SU-DHL-6 (cell line): ENCODE results near the gene EDIL3.

ENCODE experiments used
- EZH2phosphoT487 ChIP-seq: fragments of 200-600 bp; sonication (generic), shearing (Covaris generic); conservative IDR thresholded peaks from 2 replicates; pipeline ENCODE4 v1.6.1; 2018; ENCODE audit warnings: mild to moderate bottlenecking, antibody characterized with exemption, low read length, moderate library complexity, mixed read lengths
- TF ChIP-seq, protein P1 (sequence below): fragments of 200-600 bp; sonication (generic); IDR thresholded peaks from one replicate; pipeline ENCODE4 v1.5.1; 2017; ENCODE audit warnings: antibody characterized with exemption, mild to moderate bottlenecking, low read length, moderate library complexity; ENCODE audit not compliant: insufficient read depth, poor library complexity, severe bottlenecking

- TF ChIP-seq, protein P1, sequence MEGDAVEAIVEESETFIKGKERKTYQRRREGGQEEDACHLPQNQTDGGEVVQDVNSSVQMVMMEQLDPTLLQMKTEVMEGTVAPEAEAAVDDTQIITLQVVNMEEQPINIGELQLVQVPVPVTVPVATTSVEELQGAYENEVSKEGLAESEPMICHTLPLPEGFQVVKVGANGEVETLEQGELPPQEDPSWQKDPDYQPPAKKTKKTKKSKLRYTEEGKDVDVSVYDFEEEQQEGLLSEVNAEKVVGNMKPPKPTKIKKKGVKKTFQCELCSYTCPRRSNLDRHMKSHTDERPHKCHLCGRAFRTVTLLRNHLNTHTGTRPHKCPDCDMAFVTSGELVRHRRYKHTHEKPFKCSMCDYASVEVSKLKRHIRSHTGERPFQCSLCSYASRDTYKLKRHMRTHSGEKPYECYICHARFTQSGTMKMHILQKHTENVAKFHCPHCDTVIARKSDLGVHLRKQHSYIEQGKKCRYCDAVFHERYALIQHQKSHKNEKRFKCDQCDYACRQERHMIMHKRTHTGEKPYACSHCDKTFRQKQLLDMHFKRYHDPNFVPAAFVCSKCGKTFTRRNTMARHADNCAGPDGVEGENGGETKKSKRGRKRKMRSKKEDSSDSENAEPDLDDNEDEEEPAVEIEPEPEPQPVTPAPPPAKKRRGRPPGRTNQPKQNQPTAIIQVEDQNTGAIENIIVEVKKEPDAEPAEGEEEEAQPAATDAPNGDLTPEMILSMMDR = no peak
- no peak for TF ChIP-seq EZH2phosphoT487
Measured at GRCh38 chr5:83917261-83917908, 467.3 kb downstream of the EDIL3 start.
